GM12878 (cell line): ENCODE data around the gene NUDT7. TPM values are rescaled to one million over a fixed set of nuclear protein-coding genes. Genes with fewer than 3 reads are reported as not detected.

ENCODE experiments used
- ATAC-seq: fragments of 200-7000 bp; cut with Tn5 transposase; 3 replicates; pipeline ENCODE4 v1.9.1; 2020; ENCODE audit warnings: mild to moderate bottlenecking, moderate library complexity
- BruUV-seq: library from RNA; stranded (reverse); fragments of 400-500 nt; replicated peaks from 2 replicates; lab custom pipeline; 2021; lab: Mats Ljungman, UMichigan
- CTCF ChIA-PET: fragments of 300-600 bp; sonication (Branson Sonifier 250); formaldehyde crosslinking; extraction: SDS; loops from one replicate; lab custom pipeline; 2021; ENCODE audit warnings: inconsistent platforms; lab: Yijun Ruan, JAX
- POLR2A ChIA-PET: fragments of 350-600 bp; formaldehyde crosslinking; extraction: SDS; loops from one replicate; lab custom pipeline; 2021; ENCODE audit warnings: inconsistent platforms; lab: Charles Lee
- RAD21 ChIA-PET: fragments of 300-600 bp; sonication (Branson Sonifier 250); formaldehyde crosslinking; loops from one replicate; lab custom pipeline; 2023; ENCODE audit warnings: antibody characterized with exemption; ENCODE audit not compliant: unreplicated experiment; lab: Charles Lee
- SMC1A ChIA-PET: fragments of 300-600 bp; sonication (Branson Sonifier 250); formaldehyde crosslinking; loops from one replicate; lab custom pipeline; 2023; ENCODE audit not compliant: unreplicated experiment, uncharacterized antibody; lab: Charles Lee
- DNase-seq: peaks from one replicate; pipeline ENCODE4 v3.0.0-alpha.2; 2011; ENCODE audit warnings: low read depth, low spot score
- FAIRE-seq: peaks from 3 replicates; lab custom pipeline; 2011; peaks lifted over from hg19 to GRCh38; lab: Jason Lieb, UNC
- H2AFZ ChIP-seq: 2 replicates; pipeline ENCODE4 v1.6.0; 2011; ENCODE audit warnings: low read depth, low read length, control low read depth; ENCODE audit not compliant: control insufficient read depth
- H3K27ac ChIP-seq: 2 replicates; pipeline ENCODE4 v1.5.1; 2011; ENCODE audit warnings: control low read depth; ENCODE audit not compliant: control insufficient read depth, insufficient read depth
- H3K27me3 ChIP-seq, 2 experiments: replicated peaks in 1 of 2; 2 replicates each; pipeline versions ENCODE4 v1.6.0 to v1.6.1; 2011; ENCODE audit warnings: low read length in 1 of 2; ENCODE audit not compliant: control insufficient read depth in 2 of 2, insufficient read depth in 2 of 2
- H3K36me3 ChIP-seq, 2 experiments: 2 replicates each; pipeline ENCODE4 v1.5.1; 2011; ENCODE audit warnings: low read length in 1 of 2; ENCODE audit not compliant: control insufficient read depth in 2 of 2, insufficient read depth in 2 of 2
- H3K4me1 ChIP-seq: 2 replicates; pipeline ENCODE4 v1.6.1; 2011; ENCODE audit warnings: mild to moderate bottlenecking, low read length, moderate library complexity, mixed read lengths; ENCODE audit not compliant: control insufficient read depth, insufficient read depth
- H3K4me2 ChIP-seq: 2 replicates; pipeline ENCODE4 v1.6.0; 2011; ENCODE audit warnings: control low read depth; ENCODE audit not compliant: control insufficient read depth, insufficient read depth
- H3K4me3 ChIP-seq: fragments of 200-600 bp; sonication (generic); 2 replicates; pipeline ENCODE4 v1.5.1; 2016
- H3K79me2 ChIP-seq: 2 replicates; pipeline ENCODE4 v1.6.0; 2011; ENCODE audit warnings: low read length; ENCODE audit not compliant: control insufficient read depth, insufficient read depth
- H3K9ac ChIP-seq: 2 replicates; pipeline ENCODE4 v1.8.0; 2011; ENCODE audit warnings: low read length, control low read depth, mixed read lengths; ENCODE audit not compliant: control insufficient read depth, insufficient read depth
- H3K9me3 ChIP-seq: replicated peaks from 3 replicates; pipeline ENCODE4 v1.5.1; 2011; ENCODE audit warnings: mild to moderate bottlenecking, low read length; ENCODE audit not compliant: control insufficient read depth, insufficient read depth
- H4K20me1 ChIP-seq: 2 replicates; pipeline ENCODE4 v1.6.0; 2011; ENCODE audit not compliant: control insufficient read depth, insufficient read depth
- BACH1 ChIP-seq: fragments of 450-650 bp; IDR thresholded peaks from 2 replicates; pipeline ENCODE4 v1.6.1; 2017; ENCODE audit warnings: mild to moderate bottlenecking, borderline replicate concordance
- ESRRA ChIP-seq: IDR thresholded peaks from 2 replicates; pipeline ENCODE4 v1.6.1; 2012; ENCODE audit warnings: mild to moderate bottlenecking, low read length, improper control_type of control experiment
- ETV6 ChIP-seq, 2 experiments: fragments of 450-650 bp in 1 of 2; IDR thresholded peaks in 1 of 2; conservative IDR thresholded peaks in 1 of 2; 2 replicates each; pipeline ENCODE4 v1.6.1; 2014; ENCODE audit warnings: antibody characterized with exemption in 1 of 2, borderline replicate concordance in 1 of 2, low read depth in 1 of 2, mild to moderate bottlenecking in 1 of 2, moderate library complexity in 1 of 2
- FOS ChIP-seq: IDR thresholded peaks from 3 replicates; pipeline ENCODE4 v1.6.1; 2011; ENCODE audit warnings: borderline replicate concordance; ENCODE audit not compliant: insufficient read length; ENCODE audit errors: extremely low read depth
- IRF4 ChIP-seq: IDR thresholded peaks from 2 replicates; pipeline ENCODE4 v1.6.1; 2011; ENCODE audit warnings: low read depth, low read length
- KDM1A ChIP-seq: fragments of 200-600 bp; sonication (generic); IDR thresholded peaks from 2 replicates; pipeline ENCODE4 v1.6.1; 2016; ENCODE audit warnings: borderline replicate concordance
- KLF5 ChIP-seq: fragments of 450-650 bp; IDR thresholded peaks from 2 replicates; pipeline ENCODE4 v1.6.1; 2014; ENCODE audit warnings: mild to moderate bottlenecking; ENCODE audit not compliant: partially characterized antibody
- NFYA ChIP-seq: IDR thresholded peaks from 2 replicates; pipeline ENCODE4 v1.6.1; 2011; ENCODE audit warnings: low read depth, mild to moderate bottlenecking, low read length, improper control_type of control experiment, borderline replicate concordance
- PML ChIP-seq: IDR thresholded peaks from 2 replicates; pipeline ENCODE4 v1.6.1; 2012; ENCODE audit warnings: low read length, inconsistent platforms
- RAD51 ChIP-seq: fragments of 450-650 bp; IDR thresholded peaks from 2 replicates; pipeline ENCODE4 v1.6.1; 2016; ENCODE audit warnings: moderate library complexity, mild to moderate bottlenecking, inconsistent platforms
- RCOR1 ChIP-seq: conservative IDR thresholded peaks from 2 replicates; pipeline ENCODE4 v1.6.1; 2012; ENCODE audit warnings: low read depth, low read length, improper control_type of control experiment
- RELA ChIP-seq: fragments of 450-650 bp; IDR thresholded peaks from 2 replicates; pipeline ENCODE4 v1.8.0; 2014; ENCODE audit warnings: borderline replicate concordance; ENCODE audit not compliant: partially characterized antibody
- SMAD5 ChIP-seq: IDR thresholded peaks from 2 replicates; pipeline ENCODE4 v1.6.1; 2016; ENCODE audit warnings: antibody characterized with exemption, low read depth
- SP1 ChIP-seq: IDR thresholded peaks from one replicate; pipeline ENCODE4 v1.6.1; 2011; ENCODE audit warnings: low read depth, low read length
- SPI1 ChIP-seq: IDR thresholded peaks from 2 replicates; pipeline ENCODE4 v1.6.1; 2011; ENCODE audit warnings: low read depth, mild to moderate bottlenecking, low read length, moderate library complexity, borderline replicate concordance; ENCODE audit not compliant: insufficient read depth
- SREBF1 ChIP-seq: IDR thresholded peaks from 2 replicates; pipeline ENCODE4 v1.6.1; 2012; ENCODE audit warnings: mild to moderate bottlenecking, low read length
- WGBS: methylation state at CpG from one replicate; pipeline ENCODE4 v1.1.6; 2016; ENCODE audit warnings: low lambda C conversion rate; ENCODE audit not compliant: insufficient replicate concordance, insufficient coverage; ENCODE audit errors: missing lambda C conversion rate; 5-methylcytosine and 5-hydroxymethylcytosine counted together
- in situ Hi-C: fragments of 300-500 bp; cut with MboI; formaldehyde crosslinking; loops from 9 replicates; pipeline ENCODE4 v1.14.3; 2018; ENCODE audit warnings: mixed read lengths
- intact Hi-C: fragments of 100-400 bp; cut with micrococcal nuclease; formaldehyde crosslinking; loops from one replicate; pipeline ENCODE4 v1.14.2; 2022; ENCODE audit not compliant: unreplicated experiment
- polyA plus RNA-seq, 11 experiments: library from polyadenylated mRNA; depleted of rRNA in 4 of 11; unstranded in 6 of 11; stranded (reverse) in 5 of 11; fragments of >200 nt; fragmentation: Nextera tagmentation in 4 of 11; fragmentation: Illumina TruSeq in 1 of 11; extraction: Ambion mirVana in 4 of 11; extraction: Trizol in 1 of 11; gene quantifications; 1 replicate in 1 of 11; 2 replicates in 10 of 11; pipeline versions ENCODE4 v1.2.1 to v1.2.3, GENCODE V29; 2011 to 2016; ENCODE audit warnings: inconsistent platforms in 2 of 11, missing spikeins in 2 of 11, low read depth in 1 of 11
- total RNA-seq, 4 experiments: library from RNA; depleted of rRNA in 3 of 4; stranded (reverse); fragments of >200 nt in 3 of 4; fragmentation: Illumina TruSeq in 1 of 4; extraction: Trizol in 1 of 4; gene quantifications; 2 replicates each; pipeline versions ENCODE4 v1.2.1 to v1.2.3, GENCODE V29; 2013 to 2021
- TF ChIP-seq, protein P1 (sequence below): fragments of 450-650 bp; IDR thresholded peaks from 2 replicates; pipeline ENCODE4 v1.6.1; 2018; ENCODE audit warnings: borderline replicate concordance, mild to moderate bottlenecking; ENCODE audit not compliant: partially characterized antibody
- TF ChIP-seq, protein P2 (sequence below): fragments of 150-350 bp; IDR thresholded peaks from 2 replicates; pipeline ENCODE4 v1.6.1; 2016; ENCODE audit warnings: low read depth, low read length

NUDT7 gene
- total and polyA plus RNA-seq, 10 of the 15 experiments (the other 5 are each of a cell fraction or from before 2014, with no cell fraction given), result 2.8 to 14.3 (median 5.2) TPM

DNA sequence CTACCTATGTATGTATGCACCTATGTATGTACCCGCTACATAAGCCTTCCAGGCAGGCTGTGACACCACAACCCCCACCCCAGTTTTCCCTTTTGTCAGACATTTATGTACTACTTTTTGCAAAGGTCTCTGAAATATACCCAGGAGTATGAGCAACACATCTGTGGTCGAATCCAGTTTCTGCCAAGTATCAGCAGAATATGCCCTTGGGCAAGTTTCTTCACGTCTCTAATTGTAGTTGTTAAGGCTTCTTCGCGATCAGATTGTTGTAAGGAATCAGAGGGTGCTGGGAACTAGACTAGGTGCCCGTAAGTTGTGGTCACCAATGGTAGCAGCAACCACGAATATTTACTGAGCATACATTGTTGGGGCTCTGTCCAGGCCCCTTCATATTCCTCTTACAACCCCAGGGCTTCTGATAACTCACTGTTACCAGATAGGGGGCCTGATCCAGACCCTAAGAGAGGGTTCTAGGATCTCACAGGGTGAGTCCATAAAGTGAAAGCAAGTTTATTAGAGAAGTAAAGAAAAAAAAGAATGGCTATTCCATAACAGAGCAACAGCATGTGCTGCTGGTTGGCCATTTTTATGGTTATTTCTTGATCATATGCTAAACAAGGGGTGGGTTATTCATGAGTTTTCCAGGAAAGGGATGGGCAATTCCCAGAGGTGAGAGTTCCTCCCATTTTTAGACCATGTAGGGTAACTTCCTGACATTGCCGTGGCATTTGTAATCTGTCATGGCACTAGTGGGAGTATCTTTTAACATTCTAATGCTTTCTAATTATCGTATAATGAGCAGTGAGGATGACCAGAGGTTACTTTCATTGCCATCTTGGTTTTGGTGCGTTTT is 16.6 kb downstream of the NUDT7 start:
- Histone ChIP-seq H3K27ac (no peak overlapping the region), H3K4me3 (no peak overlapping the region), H3K27me3 (no peaks in the 10 kb centered on the region), H3K9me3 (no peaks in the 10 kb centered on the region), H3K36me3 (no peaks in the 10 kb centered on the region), H4K20me1 (no peaks in the 10 kb centered on the region), H3K4me2 (no peak overlapping the region), H3K9ac (no peak overlapping the region), H3K79me2 (no peaks in the 10 kb centered on the region), H3K4me1 (no peaks in the 10 kb centered on the region), H2AFZ (no peak overlapping the region)
- CTCF ChIA-PET, result no interaction called here
- FAIRE-seq (no peak), DNase-seq (no peak), ATAC-seq (no peak)
- intact Hi-C loops, result no loop called here
- WGBS, result 54% methylated on average over 10 of the region's 10 CpGs
- SMC1A ChIA-PET, result no interaction called here
- in situ Hi-C loops, result no loop called here
- TF ChIP-seq KLF5 (no peak), RCOR1 (no peak), NFYA (no peak), RELA (no peak), IRF4 (no peak), FOS (no peak), KDM1A (no peak), ETV6 (conservative IDR thresholded peaks at IDR 0.05 in 1 of 2, IDR thresholded peaks at IDR 0.05 in 1 of 2; ENCODE audit: borderline replicate concordance in 1 of 2, low read depth in 1 of 2) (no peak), SREBF1 (no peak), ESRRA (no peak), RAD51 (no peak), BACH1 (no peak), PML (no peak), SPI1 (no peak), SP1 (no peak), SMAD5 (no peak)
- TF ChIP-seq, protein P1, sequence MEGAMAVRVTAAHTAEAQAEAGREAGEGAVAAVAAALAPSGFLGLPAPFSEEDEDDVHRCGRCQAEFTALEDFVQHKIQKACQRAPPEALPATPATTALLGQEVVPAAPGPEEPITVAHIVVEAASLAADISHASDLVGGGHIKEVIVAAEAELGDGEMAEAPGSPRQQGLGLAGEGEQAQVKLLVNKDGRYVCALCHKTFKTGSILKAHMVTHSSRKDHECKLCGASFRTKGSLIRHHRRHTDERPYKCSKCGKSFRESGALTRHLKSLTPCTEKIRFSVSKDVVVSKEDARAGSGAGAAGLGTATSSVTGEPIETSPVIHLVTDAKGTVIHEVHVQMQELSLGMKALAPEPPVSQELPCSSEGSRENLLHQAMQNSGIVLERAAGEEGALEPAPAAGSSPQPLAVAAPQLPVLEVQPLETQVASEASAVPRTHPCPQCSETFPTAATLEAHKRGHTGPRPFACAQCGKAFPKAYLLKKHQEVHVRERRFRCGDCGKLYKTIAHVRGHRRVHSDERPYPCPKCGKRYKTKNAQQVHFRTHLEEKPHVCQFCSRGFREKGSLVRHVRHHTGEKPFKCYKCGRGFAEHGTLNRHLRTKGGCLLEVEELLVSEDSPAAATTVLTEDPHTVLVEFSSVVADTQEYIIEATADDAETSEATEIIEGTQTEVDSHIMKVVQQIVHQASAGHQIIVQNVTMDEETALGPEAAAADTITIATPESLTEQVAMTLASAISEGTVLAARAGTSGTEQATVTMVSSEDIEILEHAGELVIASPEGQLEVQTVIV, result no peak
- TF ChIP-seq, protein P2, sequence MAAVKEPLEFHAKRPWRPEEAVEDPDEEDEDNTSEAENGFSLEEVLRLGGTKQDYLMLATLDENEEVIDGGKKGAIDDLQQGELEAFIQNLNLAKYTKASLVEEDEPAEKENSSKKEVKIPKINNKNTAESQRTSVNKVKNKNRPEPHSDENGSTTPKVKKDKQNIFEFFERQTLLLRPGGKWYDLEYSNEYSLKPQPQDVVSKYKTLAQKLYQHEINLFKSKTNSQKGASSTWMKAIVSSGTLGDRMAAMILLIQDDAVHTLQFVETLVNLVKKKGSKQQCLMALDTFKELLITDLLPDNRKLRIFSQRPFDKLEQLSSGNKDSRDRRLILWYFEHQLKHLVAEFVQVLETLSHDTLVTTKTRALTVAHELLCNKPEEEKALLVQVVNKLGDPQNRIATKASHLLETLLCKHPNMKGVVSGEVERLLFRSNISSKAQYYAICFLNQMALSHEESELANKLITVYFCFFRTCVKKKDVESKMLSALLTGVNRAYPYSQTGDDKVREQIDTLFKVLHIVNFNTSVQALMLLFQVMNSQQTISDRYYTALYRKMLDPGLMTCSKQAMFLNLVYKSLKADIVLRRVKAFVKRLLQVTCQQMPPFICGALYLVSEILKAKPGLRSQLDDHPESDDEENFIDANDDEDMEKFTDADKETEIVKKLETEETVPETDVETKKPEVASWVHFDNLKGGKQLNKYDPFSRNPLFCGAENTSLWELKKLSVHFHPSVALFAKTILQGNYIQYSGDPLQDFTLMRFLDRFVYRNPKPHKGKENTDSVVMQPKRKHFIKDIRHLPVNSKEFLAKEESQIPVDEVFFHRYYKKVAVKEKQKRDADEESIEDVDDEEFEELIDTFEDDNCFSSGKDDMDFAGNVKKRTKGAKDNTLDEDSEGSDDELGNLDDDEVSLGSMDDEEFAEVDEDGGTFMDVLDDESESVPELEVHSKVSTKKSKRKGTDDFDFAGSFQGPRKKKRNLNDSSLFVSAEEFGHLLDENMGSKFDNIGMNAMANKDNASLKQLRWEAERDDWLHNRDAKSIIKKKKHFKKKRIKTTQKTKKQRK, result no peak
- POLR2A ChIA-PET, result no interaction called here
- RAD21 ChIA-PET, result no interaction called here
- BruUV-seq, result no TSS peak
